ENCODE results near the gene CCNQ. TPM values are rescaled to one million over a fixed set of nuclear protein-coding genes. Genes with fewer than 3 reads are reported as not detected.

Gene CCNQ
- total RNA-seq: 33.8 and 36.5 TPM in 2 replicates

GRCh38 chrX:153598541-153599191, at the start of gene CCNQ:
Gene CCNQ (minus strand): TSS chrX:153599139. CDS start chrX:153599073, 66 bp downstream.

GRCh38 chrX:153646620-153647373, 47.9 kb upstream of the CCNQ start, which contains the start of gene DUSP9:
Gene DUSP9 (plus strand): TSS chrX:153647203. CDS start chrX:153647954, 751 bp downstream.

Other genes with a start within 250 kb of the CCNQ start
- not detected in 2 replicates for gene PNMA6E, start 197.8 kb downstream of the CCNQ start, total RNA-seq
- 0.81 and 1.4 TPM in 2 replicates for gene ZFP92, start 187.7 kb downstream of the CCNQ start, total RNA-seq
- 0.90 TPM in 1 of 2 replicates, not detected in the other for gene TREX2, start 153.1 kb downstream of the CCNQ start, total RNA-seq
- gene HAUS7, start 128.6 kb downstream of the CCNQ start, total RNA-seq: 26.2 and 27.1 TPM in 2 replicates
- 186 and 203 TPM in 2 replicates for gene BGN, start 104.2 kb downstream of the CCNQ start, total RNA-seq
- gene ATP2B3, start 81.5 kb downstream of the CCNQ start, total RNA-seq: not detected in 2 replicates
- gene DUSP9, start 48.1 kb upstream of the CCNQ start, total RNA-seq: 0.90 TPM in 1 of 2 replicates, not detected in the other
- gene PNCK, start 74.7 kb upstream of the CCNQ start, total RNA-seq: 0.49 and 0.90 TPM in 2 replicates
- 48.6 and 52.0 TPM in 2 replicates for gene SLC6A8, start 88.8 kb upstream of the CCNQ start, total RNA-seq
- 170 and 172 TPM in 2 replicates for gene BCAP31, start 125.2 kb upstream of the CCNQ start, total RNA-seq
- gene ABCD1, start 125.7 kb upstream of the CCNQ start, total RNA-seq: 17.5 and 24.9 TPM in 2 replicates
- 1.3 and 6.0 TPM in 2 replicates for gene PLXNB3, start 165.1 kb upstream of the CCNQ start, total RNA-seq
- gene SRPK3, start 181.9 kb upstream of the CCNQ start, total RNA-seq: 0.72 TPM in 1 of 2 replicates, not detected in the other
- 74.0 and 81.8 TPM in 2 replicates for gene IDH3G, start 195.2 kb upstream of the CCNQ start, total RNA-seq
- 347 and 394 TPM in 2 replicates for gene SSR4, start 195.5 kb upstream of the CCNQ start, total RNA-seq
- gene PDZD4, start 231.4 kb upstream of the CCNQ start, total RNA-seq: 1.1 and 5.5 TPM in 2 replicates

Data from cardiac atrium fibroblast (primary cell).